ENCODE results near the gene ADGRG3.
"Not testable (repeated sequence)": the region's sequence is repeated elsewhere in the genome, so short reads cannot be mapped to it uniquely, and the experiment has no call there.

Gene ADGRG3

DNA sequence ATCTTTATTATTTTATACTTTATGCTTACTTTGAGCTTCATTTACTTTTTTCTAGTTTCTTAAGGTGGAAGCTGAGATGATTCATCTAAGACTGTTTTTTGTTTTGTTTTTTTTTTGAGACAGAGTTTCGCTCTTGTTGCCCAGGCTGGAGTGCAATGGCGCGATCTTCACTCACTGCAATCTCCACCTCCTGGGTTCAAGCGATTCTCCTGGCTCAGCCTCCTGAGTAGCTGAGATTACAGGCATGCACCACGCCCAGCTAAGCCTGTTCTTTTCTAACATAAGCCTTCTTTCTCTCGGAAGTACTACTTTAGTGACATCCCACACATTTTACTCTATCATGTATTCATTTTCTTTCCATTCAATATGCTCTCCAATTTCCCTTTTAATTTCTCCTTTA, 44.5 kb downstream of the ADGRG3 start:
- not testable (repeated sequence) for DNase-seq (ENCODE audit: low spot score)

GRCh38 chr16:57713596-57713995, 45.5 kb downstream of the ADGRG3 start:
- DNase-seq (ENCODE audit: low spot score), result no peak

- DNase-seq (ENCODE audit: low spot score), result no peak
Measured at GRCh38 chr16:57714047-57714446, 45.9 kb downstream of the ADGRG3 start.

GRCh38 chr16:57720142-57720575, 52.1 kb downstream of the ADGRG3 start:
- peak; percentile 60 for DNase-seq (ENCODE audit: low spot score)

- DNase-seq (ENCODE audit: low spot score), result no peak
Measured at GRCh38 chr16:57721356-57722209, 53.5 kb downstream of the ADGRG3 start.

- DNase-seq (ENCODE audit: low spot score), result no peak
Measured at GRCh38 chr16:57722210-57722499, 54.0 kb downstream of the ADGRG3 start.

- no peak for DNase-seq (ENCODE audit: low spot score)
Measured at GRCh38 chr16:57722651-57723050, 54.5 kb downstream of the ADGRG3 start.

GRCh38 chr16:57723170-57723569, 55.1 kb downstream of the ADGRG3 start:
- DNase-seq (ENCODE audit: low spot score), result no peak

- DNase-seq (ENCODE audit: low spot score), result no peak
Measured at GRCh38 chr16:57724531-57724930, 56.4 kb downstream of the ADGRG3 start.

DNA sequence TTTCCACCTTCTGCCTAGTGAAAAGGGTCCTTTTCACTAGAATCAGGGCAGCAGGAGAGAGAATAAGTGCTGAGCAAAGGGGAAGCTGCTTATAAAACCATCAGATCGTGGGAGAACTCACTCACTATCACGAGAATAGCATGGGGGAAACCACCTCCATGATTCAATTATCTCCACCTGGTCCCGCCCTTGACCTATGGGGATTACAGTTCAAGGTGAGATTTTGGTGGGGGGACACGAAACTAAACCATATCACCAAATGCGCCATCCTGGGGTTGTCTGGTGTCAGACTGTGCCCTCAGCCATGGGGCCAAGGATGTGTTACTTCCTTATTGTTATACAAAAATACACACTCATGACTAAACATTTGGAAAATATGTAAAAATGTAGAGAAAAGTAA, 57.0 kb downstream of the ADGRG3 start:
- no peak for DNase-seq (ENCODE audit: low spot score)

GRCh38 chr16:57725554-57725953, 57.4 kb downstream of the ADGRG3 start:
- no peak for DNase-seq (ENCODE audit: low spot score)

- no peak for DNase-seq (ENCODE audit: low spot score)
Measured at GRCh38 chr16:57725976-57726375, 57.9 kb downstream of the ADGRG3 start.

GRCh38 chr16:57726433-57726947, 58.4 kb downstream of the ADGRG3 start:
- no peak for DNase-seq (ENCODE audit: low spot score)

GRCh38 chr16:57727610-57728009, 59.5 kb downstream of the ADGRG3 start:
- DNase-seq (ENCODE audit: low spot score), result no peak

GRCh38 chr16:57728336-57729181, 60.5 kb downstream of the ADGRG3 start:
- DNase-seq (ENCODE audit: low spot score), result no peak

DNA sequence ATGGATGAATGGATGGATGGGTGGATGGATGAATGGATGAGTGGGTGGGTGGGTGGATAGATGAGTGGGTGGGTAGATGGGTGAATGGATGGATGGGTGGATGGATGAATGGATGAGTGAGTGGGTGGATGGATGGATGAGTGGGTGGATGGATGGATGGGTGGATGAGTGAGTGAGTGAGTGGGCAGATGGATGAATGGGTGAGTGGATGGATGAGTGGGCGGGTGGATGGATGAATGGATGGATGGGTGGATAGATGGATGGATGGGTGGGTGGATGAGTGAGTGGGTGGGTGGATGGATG, 61.0 kb downstream of the ADGRG3 start:
- no peak for DNase-seq (ENCODE audit: low spot score)

DNA sequence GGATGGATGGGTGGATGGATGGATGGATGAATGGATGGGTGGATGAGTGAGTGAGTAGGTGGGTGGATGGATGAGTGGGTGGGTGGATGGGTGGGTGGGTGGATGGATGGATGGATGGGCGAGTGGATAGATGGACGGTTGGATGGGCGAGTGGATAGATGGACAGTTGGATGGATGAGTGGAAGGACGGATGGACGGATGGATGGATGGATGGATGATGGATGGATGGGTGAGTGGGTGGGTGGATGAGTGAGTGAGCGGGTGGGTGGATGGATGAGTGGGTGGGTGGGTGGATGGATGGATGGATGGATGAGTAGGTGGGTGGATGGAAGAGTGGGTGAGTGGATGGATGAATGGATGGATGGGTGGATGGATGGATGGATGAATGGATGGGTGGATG, 61.7 kb downstream of the ADGRG3 start:
- DNase-seq (ENCODE audit: low spot score), result not testable (repeated sequence)

GRCh38 chr16:57730771-57731730, 62.9 kb downstream of the ADGRG3 start:
- no peak for DNase-seq (ENCODE audit: low spot score)

DNA sequence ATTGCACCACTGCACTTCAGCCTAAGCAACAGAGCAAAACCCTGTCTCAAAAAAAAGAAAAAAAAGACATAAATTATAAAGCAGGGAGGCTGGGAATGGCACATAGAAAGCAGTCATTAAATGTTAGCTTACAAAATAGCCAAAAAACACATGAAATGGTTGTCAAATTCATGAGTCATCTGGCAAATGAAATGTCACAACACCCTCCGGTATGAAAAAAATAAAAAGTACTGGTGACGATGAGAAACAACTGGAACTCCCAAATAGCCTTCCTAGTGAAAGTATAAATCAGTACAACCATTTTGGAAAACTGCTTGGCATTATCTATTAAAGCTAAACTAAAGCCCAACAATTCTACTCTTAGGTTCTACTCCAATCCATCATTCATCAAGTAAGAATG, 63.9 kb downstream of the ADGRG3 start:
- DNase-seq (ENCODE audit: low spot score), result no peak

DNA sequence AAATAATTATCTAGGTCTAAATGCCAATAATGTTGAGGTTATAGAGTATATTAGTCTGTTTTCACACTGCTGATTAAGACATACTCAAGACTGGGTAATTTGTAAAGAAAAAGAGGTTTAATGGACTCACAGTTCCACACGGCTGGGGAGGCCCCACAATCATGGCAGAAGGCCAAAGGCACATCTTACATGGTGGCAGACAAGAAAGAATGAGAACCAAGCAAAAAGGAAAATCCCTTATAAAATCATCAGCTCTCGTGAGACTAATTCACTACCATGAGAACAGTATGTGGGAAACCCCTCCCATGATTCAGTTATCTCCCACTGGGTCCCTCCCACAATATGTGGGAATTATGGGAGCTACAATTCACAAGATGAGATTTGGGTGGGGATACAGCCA, 64.6 kb downstream of the ADGRG3 start:
- DNase-seq (ENCODE audit: low spot score), result no peak

DNA sequence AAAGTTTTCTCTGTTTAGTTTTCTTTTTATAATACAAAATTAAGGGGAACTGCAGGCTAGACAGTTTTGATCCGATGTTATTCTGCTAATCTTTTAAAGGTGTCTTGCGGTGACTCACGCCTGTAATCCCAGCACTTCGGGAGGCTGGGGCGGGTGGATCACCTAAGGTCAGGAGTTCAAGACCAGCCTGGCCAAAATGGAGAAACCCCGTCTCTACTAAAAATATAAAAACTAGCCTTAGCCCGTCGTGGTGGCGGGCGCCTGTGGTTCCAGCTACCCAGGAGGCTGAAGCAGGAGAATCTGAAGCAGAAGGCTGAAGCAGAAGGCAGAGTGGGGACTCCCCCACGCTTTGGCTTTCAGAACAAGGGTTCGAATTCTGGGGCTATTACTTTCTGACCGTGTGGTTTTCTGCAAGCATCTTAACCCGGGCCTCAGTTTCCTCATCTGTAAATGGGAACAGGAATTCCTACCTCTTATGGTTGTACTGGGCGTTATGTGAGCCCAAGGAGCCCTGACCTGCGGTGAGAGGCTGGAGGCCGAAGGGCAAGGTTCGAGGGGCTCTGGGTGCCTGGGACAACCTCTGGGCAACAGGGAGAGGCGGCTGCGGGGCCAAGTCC, 66.3 kb downstream of the ADGRG3 start:
- no peak for DNase-seq (ENCODE audit: low spot score)

All from SK-N-DZ (cell line).